NK-92 (cell line): Measurements from ENCODE around the gene KCNG2.

Experiments
- DNase-seq: peaks from one replicate; lab custom pipeline; 2025; ENCODE audit not compliant: unreplicated experiment; lab: John Stamatoyannopoulos, UW

KCNG2 gene

GRCh38 chr18:79784071-79784913, 13.4 kb upstream of the KCNG2 start:
- no peak for DNase-seq

GRCh38 chr18:79784965-79785770, 12.6 kb upstream of the KCNG2 start:
- DNase-seq, result no peak

GRCh38 chr18:79785831-79786230, 11.9 kb upstream of the KCNG2 start:
- no peak for DNase-seq

GRCh38 chr18:79786304-79786703, 11.4 kb upstream of the KCNG2 start:
- DNase-seq, result no peak

- DNase-seq, result no peak
Observed at GRCh38 chr18:79786786-79787526, 10.8 kb upstream of the KCNG2 start.

GRCh38 chr18:79787527-79787864, 10.2 kb upstream of the KCNG2 start:
- no peak for DNase-seq

GRCh38 chr18:79787865-79788733, 9.6 kb upstream of the KCNG2 start:
- DNase-seq, result no peak

- no peak for DNase-seq
Observed at GRCh38 chr18:79788734-79789085, 9.0 kb upstream of the KCNG2 start.

- no peak for DNase-seq
Observed at GRCh38 chr18:79789091-79789891, 8.4 kb upstream of the KCNG2 start.

- DNase-seq, result no peak
Observed at GRCh38 chr18:79789901-79790890, 7.5 kb upstream of the KCNG2 start.

- no peak for DNase-seq
Observed at GRCh38 chr18:79790996-79791972, 6.5 kb upstream of the KCNG2 start.

GRCh38 chr18:79792096-79792987, 5.4 kb upstream of the KCNG2 start:
- DNase-seq, result no peak

GRCh38 chr18:79792988-79793355, 4.8 kb upstream of the KCNG2 start:
- DNase-seq, result no peak

GRCh38 chr18:79794846-79795245, 2.9 kb upstream of the KCNG2 start:
- DNase-seq, result no peak

- no peak for DNase-seq
Observed at GRCh38 chr18:79795446-79795845, 2.3 kb upstream of the KCNG2 start.

GRCh38 chr18:79796016-79796415, 1.7 kb upstream of the KCNG2 start:
- DNase-seq, result no peak
